Cerebellar cortex (tissue), 1 donor: Measurements from ENCODE around the gene COPZ2.
"Not testable (repeated sequence)": the region's sequence is repeated elsewhere in the genome, so short reads cannot be mapped to it uniquely, and the experiment has no call there.

Experiments
- DNase-seq: peaks from one replicate; pipeline ENCODE4 v3.0.0-alpha.2; 2015; ENCODE audit warnings: low spot score

Gene COPZ2, protein sequence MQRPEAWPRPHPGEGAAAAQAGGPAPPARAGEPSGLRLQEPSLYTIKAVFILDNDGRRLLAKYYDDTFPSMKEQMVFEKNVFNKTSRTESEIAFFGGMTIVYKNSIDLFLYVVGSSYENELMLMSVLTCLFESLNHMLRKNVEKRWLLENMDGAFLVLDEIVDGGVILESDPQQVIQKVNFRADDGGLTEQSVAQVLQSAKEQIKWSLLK

GRCh38 chr17:48037036-48037837 lies at the start of gene COPZ2:
Gene COPZ2 (minus strand): TSS chr17:48037797. CDS start chr17:48037777, 20 bp downstream.
- DNase-seq, result no peak

- DNase-seq, result no peak
Measured at GRCh38 chr17:48084932-48085331, 47.3 kb upstream of the COPZ2 start.

DNA sequence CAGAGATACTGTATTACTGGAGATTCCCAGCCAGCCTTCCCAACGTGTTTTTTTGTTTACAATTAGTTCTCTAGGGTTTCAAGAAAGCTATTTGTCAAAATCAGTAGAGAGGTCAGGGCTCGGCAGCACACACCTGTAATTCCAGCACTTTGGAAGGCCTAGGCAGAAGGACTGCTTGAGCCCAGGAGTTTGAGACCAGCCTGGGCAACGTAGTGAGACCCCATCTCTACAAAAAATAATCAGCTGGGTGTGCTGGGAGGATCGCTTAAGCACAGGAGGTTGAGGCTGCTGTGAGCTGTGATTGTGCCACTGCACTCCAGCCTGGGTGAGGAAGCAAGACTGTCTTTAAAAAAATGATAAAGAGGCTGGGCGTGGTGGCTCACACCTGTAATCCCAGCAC lies 44.3 kb upstream of the COPZ2 start:
- DNase-seq, result no peak

DNA sequence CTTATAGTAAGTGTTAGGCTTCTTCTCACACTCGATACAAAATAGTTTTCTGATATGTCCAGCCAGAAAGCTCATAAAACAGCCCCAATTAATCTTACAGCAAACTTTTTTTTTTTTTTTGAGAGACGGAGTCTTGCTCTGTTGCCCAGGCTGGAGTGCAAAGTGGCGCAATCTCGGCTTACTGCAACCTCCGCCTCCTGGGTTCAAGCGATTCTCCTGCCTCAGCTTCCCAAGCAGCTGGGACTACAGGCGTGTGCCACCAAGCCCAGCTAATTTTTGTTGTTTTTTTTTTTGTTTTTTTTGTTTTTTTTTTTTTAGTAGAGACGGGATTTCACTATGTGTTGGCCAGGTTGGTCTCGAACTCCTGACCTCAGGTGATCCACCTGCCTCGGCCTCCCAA lies 39.6 kb upstream of the COPZ2 start:
- not testable (repeated sequence) for DNase-seq

DNA sequence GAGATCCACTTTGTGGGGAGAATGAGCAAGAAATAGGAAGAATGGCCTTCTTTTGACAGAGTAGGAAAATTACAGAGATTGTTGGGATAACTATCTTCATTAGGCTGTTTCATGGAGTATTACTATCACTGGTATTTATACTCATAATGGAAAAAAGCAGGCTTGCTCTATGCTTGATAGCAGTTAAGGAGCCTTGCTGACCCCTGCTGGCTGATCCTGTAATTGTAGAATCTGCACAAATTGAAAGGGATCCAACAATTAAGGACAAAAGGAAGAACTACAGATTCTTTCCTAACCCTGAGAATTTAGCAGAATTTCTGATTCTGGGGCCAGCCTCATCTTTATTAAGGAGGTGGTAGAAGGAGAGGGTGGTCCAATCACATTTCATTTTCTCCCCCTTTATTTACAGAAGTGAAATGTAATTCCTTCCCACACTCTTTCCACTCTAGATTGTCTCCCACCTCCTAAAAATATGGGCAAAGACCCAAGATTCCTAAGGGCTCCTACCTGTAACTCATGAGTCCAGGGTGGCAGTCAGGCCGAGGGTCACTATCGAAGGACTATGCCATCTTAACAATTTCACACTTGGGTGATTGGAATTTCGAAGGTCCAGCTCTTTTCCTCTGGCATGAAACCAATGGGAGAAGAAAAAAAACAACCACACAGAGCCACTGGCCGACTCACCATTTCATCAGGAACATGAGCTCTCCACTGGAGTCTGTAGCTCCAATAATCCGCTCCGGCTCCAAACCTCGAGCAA lies 36.9 kb upstream of the COPZ2 start:
- peak; percentile 82 for DNase-seq

GRCh38 chr17:48073566-48074094 lies 36.0 kb upstream of the COPZ2 start:
- DNase-seq, result not testable (repeated sequence)

DNA sequence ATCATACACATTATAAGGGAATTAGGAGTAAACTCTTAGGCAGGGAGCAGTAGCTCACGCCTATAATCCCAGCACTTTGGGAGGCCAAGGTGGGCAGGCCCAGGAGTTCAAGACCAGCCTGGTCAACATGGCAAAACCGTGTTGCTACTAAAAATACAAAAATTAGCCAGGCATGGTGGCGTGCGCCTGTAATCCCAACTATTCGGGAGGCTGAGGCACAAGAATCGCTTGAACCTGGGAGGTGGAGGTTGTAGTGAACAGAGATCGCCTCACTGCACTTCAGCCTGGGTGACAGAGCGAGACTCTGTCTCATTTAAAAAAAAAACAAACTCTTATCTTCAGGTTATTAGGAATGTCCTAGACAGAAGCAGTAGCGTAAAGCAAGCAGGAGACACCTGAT lies 35.2 kb upstream of the COPZ2 start:
- DNase-seq, result not testable (repeated sequence)

- no peak for DNase-seq
Measured at GRCh38 chr17:48071654-48072053, 34.1 kb upstream of the COPZ2 start.

- DNase-seq, result no peak
Measured at GRCh38 chr17:48070195-48070594, 32.6 kb upstream of the COPZ2 start.

DNA sequence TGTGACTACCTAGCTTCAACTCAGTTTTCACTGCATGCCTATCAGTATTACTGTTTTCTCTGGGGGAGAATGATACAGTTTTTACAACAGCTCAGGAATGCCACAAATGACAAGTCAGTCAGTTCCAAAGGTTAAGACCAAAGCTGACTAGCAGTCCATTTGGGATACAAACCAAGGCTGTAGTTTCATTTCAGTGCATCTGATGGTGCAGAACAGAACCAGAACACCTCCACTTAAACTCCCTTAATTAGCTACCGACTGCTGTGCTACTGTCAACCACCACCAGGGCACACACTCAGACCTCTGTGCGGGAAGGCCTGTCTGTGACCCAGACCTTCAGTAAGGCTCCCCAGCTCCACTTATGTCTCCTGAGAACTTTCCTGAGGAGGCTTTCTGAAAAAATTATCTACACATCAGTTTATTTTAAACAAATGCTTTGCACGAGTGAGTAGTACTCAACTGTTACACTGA lies 30.9 kb upstream of the COPZ2 start:
- no peak for DNase-seq

GRCh38 chr17:48067808-48068207 lies 30.2 kb upstream of the COPZ2 start:
- not testable (repeated sequence) for DNase-seq

DNA sequence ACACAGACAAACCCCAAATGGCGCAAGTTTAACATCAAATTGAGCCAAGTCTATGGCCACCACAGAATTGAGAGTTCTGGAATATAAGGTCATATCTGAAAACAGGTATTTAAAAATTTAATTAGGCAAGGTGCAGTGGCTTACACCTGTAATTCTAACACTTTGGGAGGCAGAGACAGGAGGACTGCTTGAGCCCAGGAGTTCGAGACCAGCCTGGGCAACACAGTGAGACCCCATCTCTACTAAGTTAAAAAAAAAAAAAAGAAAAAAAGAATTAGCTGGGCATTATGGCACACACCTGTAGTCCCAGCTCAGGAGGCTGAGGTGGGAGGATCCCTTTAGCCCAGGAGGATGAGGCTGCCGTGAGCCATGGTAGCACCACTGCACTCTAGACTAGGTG lies 29.6 kb upstream of the COPZ2 start:
- no peak for DNase-seq

DNA sequence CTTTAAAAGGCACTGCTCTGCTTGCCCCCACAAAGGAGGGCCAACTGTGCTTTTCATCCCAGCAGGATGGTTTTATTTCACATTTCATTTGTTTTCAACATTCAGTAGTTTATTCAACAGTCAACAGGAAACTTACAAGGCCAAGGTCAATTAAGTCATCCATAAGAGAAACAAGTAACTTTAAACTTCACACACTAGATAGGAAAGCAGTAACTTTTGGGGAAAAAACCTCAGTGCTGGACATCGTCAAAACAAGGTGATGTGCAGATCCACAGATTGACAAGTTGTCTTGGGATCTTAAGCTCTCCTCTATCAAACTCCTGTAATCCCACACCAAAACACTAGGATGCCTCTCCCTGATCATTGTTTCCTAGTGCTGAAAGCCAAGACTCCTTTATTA lies 29.1 kb upstream of the COPZ2 start:
- no peak for DNase-seq

GRCh38 chr17:48066192-48066591 lies 28.6 kb upstream of the COPZ2 start:
- no peak for DNase-seq

- no peak for DNase-seq
Measured at GRCh38 chr17:48064638-48065037, 27.0 kb upstream of the COPZ2 start.

GRCh38 chr17:48062273-48062672 lies 24.7 kb upstream of the COPZ2 start:
- no peak for DNase-seq

DNA sequence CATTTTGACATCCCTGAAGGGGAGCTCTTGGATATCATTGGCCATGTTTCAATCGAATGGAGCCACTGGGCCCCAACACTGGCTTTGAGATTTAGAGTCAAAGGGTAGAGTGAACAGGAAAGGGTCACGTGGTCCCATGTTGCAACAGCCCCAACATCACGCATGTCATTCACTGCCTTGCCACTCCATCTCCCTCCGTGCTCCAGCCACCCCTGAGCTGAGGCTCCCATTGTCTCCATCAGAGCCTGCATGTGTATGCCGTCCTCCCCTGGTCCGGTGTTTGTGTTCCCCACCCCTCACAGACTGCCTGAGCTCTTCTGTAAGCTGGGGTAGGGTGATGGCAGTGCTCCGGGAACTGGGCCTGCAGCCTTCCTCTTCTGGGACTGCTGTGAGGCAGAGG lies 22.7 kb upstream of the COPZ2 start:
- no peak for DNase-seq

DNA sequence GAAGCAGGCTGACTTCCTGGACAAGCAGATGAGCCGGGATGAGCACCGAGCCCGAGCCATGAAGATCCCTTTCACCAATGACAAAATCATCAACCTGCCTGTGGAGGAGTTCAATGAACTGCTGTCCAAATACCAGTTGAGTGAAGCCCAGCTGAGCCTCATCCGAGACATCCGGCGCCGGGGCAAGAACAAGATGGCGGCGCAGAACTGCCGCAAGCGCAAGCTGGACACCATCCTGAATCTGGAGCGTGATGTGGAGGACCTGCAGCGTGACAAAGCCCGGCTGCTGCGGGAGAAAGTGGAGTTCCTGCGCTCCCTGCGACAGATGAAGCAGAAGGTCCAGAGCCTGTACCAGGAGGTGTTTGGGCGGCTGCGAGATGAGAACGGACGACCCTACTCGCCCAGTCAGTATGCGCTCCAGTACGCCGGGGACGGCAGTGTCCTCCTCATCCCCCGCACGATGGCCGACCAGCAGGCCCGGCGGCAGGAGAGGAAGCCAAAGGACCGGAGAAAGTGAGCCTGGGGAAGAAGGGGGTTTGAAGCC lies 21.6 kb upstream of the COPZ2 start:
- DNase-seq, result no peak

GRCh38 chr17:48058393-48059124 lies 21.0 kb upstream of the COPZ2 start:
- DNase-seq, result no peak

GRCh38 chr17:48057626-48058025 lies 20.0 kb upstream of the COPZ2 start:
- no peak for DNase-seq

DNA sequence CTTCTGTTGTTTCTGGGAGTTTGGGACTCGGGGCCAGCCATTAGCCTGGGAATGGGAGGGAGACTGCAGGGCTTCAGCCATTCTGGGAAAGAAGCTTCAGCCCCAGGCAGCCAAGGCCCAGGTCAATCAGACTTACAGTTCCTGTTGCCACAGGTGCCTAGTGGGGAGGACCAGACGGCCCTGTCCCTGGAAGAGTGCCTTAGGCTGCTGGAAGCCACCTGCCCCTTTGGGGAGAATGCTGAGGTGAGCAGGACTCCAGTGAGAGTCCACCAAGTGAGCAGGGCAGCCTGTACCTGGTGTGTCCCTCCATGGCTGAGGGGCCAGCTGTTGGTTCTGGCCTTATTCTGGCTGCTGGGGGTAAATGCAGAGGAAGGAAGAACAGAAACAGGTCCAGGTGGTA lies 19.3 kb upstream of the COPZ2 start:
- no peak for DNase-seq
